Stimulated activated CD8-positive, alpha-beta memory T cell treated with anti-CD3 and anti-CD28 coated beads, Interleukin-15, amount 100 ng/mL, for 4 hours (primary cell): ENCODE data around the gene TEDC2.
"Not testable (repeated sequence)": the region's sequence is repeated elsewhere in the genome, so short reads cannot be mapped to it uniquely, and the experiment has no call there.

ENCODE experiments used
- DNase-seq, 2 donors: peaks; one replicate each; pipeline ENCODE4 v3.0.0-alpha.2; 2020; ENCODE audit warnings: low read depth in 2 of 2

TEDC2 gene

DNA sequence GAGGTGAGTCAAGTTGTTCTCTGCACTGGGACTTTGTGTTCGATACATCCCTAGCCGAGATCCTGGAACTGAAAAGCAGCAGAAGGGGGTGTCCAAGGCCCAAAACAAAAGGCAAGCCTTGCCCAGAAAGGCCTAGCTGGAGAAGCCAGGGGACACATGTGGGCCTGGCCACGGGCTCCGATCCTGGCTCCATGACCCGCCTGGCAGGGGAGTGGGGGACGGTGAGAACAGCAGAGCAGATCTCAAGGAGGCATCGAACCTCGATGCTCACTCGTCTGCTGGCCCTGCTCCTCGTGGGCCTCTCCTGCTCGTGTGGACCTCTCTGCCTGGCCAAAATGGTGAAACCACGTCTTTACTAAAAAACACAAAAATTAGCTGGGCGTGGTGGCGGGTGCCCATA, 21.8 kb upstream of the TEDC2 start:
- no peak for DNase-seq

DNA sequence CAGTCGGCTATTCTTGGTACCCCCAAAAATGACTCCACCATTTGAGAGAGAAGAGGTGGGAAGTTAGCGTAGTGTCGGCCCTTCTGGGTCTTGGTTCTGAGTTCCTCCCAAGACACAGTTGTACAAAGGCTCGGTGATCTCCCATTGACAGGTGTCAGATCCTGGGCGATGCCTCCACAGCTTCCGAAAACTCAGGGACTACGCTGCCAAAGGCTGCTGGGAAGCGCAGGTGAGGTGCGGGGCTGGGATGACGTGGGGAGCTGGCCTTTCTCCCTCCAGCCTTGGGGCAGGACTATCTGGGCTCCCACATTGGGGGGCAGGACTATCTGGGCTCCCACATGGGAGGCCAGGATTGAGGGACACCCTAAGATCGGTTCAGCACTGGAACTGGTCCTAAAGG, 20.3 kb upstream of the TEDC2 start:
- DNase-seq, result no peak

DNA sequence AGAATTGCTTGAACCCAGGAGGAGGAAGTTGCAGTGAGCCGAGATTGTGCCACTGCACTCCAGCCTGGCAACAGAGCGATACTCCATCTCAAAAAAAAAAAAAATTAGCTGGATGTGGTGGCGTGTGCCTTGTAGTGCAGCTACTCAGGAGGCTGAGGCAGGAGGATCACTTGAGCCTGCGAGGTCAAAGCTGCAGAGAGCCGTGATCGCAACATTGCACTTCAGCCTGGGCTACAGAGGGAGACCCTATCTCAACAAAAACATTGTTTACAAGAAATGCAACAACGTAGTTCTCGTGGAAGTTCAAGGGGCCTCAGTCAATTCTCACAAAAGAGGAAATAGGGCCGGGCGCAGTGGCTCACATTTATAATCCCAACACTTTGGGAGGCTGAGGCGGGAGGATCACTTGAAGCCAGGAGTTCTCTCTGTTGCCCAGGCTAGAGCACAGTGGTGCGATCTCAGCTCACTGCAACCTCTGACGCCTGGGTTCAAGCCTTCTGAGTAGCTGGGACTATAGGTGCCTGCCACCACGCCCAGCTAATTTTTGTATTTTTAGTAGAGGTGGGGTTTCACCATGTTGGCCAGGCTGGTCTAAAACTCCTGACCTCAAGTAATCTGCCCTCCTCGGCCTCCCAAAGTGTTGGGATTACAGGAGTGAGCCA, 18.6 kb upstream of the TEDC2 start:
- not testable (repeated sequence) for DNase-seq

DNA sequence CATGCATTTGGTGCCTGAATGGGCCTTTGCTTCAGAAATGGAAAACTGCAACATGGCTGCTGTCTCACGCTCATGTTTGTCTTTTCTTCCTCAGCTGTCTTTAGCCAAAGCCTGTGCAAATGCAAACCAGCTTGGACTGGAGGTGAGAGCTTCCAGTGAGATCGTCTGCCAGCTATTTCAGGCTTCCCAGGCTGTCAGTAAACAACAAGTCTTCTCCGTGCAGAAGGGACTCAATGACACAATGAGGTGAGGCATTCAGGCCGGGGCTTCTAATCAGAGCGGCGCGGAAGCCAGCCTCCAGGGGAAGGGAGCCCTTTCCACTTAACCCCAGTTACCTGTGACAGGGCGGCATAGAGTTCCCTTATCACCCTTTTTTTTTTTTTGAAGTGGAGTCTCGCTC, 16.4 kb upstream of the TEDC2 start:
- DNase-seq, result no peak

DNA sequence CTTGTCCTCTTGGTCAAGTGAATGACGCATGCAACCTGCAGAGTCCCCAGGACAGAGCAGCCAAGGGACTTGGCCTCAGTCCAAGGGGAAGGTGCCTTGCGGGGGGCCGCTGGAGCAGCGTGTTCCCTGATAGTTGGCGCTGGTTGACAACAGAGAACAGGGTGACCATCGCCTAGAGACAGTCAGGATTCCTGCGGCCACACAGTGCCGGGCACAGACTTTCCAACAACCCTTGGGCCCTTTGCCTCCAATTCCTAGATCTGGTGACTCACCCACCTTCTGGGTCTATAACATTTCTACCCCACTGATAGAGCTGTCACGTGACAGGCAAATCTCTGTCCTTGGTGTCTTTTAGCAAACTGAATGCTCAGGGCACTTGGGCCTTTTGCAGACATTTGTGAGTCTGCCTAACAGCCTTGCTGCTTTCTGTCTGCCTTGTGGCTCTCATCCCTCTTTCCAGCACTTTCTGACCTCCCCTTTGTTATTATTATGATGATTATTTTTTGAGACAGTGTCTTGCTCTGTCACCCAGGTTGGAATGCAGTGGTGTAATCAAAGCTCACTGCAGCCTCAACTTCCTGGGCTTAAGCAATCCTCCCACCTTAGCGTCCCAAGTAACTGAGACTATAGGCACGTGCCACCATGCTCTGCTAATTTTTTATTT, 11.9 kb upstream of the TEDC2 start:
- no peak for DNase-seq

DNA sequence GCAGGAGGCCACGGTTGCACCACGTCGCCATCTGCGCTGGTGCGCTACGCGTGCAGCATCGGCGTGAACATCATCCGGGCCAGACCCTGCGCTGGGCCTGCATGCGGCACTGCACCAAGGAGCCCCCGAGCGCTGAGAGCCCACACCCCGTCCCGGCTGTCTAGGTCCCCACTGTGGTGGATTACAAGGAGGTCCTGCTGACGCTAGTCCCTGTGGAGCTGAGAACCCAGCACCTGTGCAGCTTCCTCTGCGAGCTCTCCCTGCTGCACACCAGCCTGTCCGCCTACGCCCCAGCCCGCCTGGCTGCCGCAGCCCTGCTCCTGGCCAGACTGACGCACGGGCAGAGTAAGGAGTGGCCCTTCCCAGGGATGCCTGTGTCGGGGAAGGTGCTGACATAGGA, 10.8 kb upstream of the TEDC2 start:
- DNase-seq, result no peak

DNA sequence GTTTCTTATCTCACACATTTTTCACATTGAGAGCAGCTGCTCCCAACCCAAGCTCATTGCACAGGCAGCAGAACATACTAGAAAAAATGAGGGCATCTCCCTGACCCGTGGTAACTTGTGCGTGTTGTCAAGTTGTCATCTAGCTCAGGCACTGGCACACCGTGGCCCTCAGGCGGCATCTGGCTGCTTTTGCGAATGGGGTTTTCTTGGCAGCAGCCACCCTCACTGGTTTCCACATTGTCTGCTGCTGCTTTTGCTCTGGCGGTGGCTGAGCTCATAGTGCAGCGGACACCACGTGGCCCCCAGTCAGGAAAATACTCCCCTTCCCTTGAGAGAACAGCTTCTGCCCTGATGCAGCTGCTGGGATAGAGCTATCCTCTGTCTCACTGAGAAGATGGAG, 9.4 kb upstream of the TEDC2 start:
- DNase-seq, result no peak

DNA sequence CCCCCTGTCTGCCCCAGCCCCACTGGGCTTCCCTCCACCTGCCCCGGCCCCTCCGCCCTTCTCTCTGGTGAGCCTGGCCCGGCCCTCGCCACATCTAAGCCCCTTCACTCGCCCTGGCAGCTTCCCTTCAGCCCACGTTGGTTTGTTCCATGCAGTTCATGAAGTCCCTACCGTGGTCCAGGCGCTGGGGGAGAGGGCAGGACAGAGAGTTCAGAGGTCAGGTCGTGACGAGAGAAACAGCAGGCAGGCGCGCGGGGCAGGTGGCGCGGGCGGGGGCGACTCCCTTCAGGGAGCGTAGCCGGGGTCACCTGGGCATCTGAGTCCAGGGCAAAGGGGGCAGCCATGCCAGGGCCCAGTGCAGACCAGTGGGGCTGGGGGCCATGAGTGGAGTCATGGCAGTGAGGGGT, 8.9 kb upstream of the TEDC2 start:
- no peak for DNase-seq

DNA sequence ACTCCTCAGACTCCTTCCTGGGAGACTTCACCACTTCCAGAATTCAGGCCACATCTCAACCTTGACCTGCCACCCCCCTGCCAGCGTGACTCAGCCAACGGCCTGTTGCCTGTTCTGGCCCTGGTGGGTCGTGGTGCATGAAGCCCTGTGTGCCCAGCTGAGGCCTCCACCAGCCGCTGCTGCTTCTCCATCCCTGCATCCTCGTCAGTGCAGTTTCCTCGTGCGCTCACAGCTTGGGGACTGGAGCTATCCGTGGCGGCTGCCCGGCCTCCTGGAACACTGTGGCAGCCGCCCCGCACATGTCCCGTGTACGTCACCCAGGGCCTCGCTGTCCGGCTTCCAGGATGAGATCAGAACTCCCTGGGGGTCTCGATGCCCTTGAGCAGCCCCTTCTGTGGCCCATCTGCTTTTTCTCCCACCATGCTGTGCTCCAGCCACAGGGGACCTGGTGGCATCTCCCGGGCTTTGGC, 8.0 kb upstream of the TEDC2 start:
- DNase-seq, result no peak

DNA sequence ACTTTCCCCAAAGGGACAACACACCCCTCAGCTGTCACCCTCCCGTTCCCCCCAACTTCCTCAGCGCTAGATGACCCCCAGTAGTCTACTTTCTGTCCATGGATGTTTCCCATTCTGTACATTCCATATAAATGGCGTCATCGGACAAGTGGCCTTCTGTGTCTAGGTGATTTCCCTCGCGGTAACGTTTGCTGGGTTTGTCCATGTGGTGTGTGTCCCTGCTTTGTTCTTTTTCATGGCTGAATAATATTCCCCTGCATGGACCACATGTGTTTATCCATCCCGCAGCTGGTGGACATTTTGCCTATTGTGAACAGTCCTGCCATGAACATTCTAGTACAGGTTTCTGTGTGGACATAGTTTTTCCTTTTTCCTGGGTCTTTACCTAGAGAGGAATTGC, 7.3 kb upstream of the TEDC2 start:
- DNase-seq, result no peak

DNA sequence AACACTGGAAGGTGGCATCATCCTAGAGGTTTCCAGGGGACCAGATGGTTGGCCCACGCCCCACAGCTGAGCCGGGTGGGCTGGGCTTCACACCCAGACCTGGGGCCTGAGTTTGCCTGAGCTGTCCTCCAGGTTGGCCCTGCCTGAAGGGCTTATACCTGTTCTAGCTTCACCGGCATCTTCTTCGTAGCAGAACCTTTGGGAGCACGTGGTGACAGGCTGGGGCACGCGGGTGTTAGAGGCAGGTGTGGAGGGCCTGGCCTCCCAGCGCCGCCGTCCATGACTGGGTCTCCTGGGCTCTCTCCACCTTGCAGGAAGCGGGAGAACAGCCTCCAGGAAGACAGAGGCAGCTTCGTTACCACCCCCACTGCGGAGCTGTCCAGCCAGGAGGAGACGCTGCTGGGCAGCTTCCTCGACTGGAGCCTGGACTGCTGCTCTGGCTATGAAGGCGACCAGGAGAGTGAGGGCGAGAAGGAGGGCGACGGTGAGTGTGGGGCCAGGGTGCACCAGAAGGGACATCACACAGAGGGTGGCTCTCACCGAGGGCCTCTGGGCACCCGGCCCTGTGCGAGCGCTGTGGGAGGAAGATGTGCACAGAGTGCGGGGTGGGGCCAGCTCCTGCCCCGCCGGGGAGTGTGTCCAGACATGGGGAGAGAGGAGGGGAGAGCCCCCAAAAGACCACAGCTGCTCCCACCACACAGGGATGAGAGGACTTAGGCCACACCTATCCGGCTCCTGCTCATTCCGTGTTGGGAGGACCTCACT, 4.6 kb upstream of the TEDC2 start:
- no peak for DNase-seq

DNA sequence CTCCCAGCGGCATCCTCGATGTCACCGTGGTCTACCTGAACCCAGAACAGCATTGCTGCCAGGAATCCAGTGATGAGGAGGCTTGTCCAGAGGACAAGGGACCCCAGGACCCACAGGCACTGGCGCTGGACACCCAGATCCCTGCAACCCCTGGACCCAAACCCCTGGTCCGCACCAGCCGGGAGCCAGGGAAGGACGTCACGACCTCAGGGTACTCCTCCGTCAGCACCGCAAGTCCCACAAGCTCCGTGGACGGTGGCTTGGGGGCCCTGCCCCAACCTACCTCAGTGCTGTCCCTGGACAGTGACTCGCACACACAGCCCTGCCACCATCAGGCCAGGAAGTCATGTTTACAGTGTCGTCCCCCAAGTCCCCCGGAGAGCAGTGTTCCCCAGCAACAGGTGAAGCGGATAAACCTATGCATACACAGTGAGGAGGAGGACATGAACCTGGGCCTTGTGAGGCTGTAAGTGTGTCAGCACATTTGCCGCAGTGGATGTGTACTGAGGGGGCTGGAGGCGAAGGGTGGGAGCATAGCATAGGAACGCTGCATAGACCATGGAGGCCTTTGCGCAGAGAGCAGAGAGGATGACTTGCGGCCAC, 3.3 kb upstream of the TEDC2 start:
- no peak for DNase-seq

DNA sequence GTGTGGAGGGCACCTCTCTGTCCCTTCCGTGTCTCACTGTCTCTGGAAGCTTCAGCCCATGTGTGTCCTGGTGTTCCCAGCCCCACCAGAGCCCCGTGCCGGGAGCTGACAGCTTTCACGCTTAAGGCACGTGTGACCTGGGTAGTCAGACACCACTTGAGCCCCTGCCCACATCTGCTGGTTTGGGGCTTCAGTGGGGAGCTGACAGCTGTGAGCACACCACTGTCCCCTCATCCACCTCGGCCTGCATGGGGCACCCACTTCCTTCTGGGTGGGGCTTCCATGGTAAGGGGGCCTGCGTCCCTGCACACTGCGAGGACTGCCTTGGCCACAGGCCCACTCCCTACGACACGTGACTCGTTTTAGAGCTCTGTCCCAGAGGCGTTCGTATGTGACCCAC, 2.6 kb upstream of the TEDC2 start:
- no peak for DNase-seq

DNA sequence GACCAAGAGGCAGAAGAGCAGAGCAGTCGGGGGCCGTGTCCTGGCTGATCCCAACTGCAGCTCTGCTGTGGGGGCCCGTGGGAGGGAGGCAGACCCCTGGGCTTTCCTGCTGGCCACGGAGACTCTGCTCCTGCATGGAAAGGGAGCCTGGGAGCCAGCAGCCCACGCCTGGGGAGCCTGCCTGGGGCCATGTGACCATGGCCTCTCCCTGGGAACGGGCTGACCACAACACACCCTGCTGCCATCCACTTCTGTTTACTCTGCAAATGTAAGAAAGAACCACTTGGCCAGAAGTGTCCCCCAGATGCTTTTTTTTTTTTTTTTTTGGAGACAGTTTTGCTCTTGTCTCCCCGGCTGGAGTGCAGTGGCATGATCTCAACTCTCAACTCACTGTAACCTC, 2.0 kb upstream of the TEDC2 start:
- no peak for DNase-seq

DNA sequence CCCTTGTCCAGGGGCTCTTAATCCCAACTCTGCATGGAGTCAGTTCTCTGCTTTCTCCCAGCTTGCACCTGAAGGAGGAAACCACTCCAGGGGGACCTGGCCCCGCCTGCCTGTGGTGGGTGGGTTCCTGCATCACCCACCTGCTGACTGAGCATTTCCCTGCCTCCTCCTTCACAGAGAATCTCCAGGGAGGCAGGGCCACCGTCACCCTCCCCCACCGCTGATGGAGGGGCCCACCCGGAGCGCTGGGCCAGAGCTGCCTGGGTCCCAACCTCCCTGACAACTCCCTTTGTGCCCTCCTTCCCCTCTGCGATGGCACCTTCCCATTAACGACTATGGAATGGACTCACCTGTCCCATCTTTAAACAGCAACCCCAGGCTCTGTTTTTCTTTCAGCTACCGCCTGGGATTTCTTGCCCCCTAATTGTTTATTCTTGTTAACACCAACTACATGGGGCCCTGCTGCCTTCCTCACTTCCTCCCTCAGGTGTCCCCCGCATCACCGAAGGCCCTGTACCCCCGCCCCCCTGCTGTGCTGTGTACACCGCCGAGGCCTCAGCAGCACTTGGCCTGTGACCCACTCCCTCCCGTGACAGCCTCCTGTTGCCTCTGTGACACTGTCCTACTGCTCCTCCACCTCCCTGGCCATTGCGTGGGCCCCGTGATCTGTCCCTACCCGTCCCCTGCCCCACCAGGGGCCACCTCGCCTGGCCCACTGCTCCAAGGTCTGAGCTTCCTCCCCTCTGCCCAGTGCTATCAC, 842 bp upstream of the TEDC2 start:
- no peak for DNase-seq

DNA sequence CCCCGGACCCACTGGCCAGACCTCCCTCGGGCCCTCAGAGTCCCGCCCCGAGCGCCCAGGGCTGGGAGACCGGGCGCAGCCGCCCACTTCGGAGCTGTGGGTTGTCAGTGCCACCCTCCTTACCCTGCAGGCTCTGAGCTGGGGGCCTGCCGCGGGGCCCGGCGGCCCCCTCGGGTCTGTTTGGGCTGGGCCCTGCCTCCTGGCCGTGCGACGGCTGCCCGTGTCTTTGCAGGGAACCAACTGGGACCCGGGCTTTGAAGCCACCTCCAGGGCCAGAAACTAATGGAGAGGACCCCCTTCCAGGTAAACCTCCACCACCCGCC, 443 bp downstream of the TEDC2 start:
- DNase-seq, result no peak

DNA sequence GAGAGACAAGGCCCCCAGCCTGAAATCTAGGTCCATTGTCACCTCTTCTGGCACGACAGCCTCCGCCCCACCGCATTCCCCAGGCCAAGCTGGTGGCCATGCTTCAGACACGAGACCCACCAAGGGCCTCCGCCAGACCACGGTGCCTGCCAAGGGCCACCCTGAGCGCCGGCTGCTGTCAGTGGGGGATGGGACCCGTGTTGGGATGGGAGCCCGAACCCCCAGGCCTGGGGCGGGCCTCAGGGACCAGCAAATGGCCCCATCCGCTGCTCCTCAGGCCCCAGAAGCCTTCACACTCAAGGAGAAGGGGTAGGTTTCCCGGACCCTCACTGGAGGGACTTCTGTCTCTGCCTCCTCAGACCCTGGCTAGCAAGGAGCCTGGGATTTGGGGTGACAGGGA, 1.0 kb downstream of the TEDC2 start:
- DNase-seq, result no peak

DNA sequence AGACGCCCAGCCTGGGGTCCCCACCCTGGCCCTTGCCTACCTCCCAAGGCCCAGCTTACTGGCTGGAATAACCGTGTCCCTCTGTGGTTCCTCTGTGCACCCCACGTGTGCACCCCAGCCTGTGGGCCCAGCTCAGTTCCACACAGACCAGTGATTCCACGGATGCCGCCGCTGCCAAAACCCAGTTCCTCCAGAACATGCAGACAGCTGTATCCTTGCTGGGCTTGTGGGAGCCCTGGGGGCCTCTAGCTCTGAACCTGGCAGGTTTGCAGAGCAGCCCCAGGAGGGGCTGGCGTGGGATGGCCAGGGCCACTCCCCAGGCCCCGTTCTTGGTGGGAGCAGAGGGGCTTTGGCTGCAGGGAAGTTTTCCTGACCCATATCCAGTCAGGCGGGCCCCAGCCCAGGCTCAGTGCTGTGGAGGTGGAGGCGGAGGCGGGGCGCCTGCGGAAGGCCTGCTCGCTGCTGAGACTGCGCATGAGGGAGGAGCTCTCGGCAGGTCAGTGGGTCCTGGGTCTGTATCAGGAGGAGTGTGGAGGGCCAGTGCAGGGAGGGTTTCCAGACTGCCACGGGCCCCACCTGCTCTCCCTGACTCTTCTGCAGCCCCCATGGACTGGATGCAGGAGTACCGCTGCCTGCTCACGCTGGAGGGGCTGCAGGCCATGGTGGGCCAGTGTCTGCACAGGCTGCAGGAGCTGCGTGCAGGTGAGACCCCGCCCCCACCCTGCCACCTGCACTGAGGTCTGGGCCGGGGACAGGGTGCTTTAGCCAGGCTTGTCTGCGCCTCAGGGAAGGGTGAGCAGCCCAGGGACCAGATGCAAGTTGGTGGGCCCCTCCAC, 2.3 kb downstream of the TEDC2 start:
- no peak for DNase-seq

DNA sequence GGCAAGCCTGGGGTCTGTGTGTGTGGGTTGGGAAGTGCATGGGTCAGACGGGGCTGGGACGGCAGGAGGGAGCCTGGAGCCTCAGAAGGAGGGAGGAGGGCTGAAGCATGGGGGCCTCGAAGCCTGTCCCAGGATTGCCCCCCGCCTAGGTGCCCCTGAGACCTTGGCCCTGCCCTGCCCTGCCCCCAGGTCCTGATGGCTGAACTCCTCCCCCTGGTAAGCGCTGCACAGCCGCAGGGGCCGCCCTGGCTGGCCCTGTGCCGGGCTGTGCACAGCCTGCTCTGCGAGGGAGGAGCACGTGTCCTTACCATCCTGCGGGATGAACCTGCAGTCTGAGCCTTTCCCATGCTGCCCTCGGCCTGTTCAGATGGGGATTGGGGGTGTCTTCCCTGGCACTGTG, 4.4 kb downstream of the TEDC2 start:
- no peak for DNase-seq

DNA sequence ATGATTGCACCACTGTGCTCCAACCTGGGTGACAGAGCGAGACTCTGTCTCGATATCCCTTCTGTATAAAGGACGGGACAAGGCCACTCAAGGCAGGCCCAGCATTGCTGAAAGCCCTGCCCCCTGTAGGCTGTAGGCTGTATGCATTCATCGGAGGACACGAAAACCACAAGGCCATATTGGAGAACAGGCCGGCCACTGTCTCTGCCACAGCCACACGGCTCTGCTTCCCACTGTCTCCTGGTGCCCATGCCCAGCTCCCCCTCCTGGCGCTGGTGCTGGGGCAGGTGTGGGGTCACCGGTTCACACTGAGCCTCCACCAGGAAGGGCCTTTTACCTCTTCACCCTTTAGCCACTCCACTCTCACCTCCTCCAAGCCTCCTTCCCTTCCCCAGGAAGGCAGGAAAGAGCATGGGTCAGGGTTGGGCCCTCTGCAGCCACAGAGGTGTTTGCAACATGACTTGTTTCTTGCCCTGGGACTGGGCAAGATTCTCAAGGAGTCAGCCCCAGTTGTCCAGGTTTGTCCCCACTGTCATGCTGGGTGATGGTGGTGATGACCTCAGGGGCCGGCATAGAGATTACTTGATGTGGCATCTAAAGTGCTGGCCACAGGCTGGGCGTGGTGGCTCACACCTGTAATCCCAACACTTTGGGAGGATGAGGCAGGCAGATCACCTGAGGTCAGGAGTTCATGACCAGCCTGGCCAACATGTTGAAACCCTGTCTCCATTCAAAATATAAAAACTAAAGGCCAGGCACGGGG, 5.9 kb downstream of the TEDC2 start:
- no peak for DNase-seq
